DMS79 (cell line): Measurements from ENCODE around the gene ASGR1.

Source experiments
- DNase-seq: peaks from one replicate; lab custom pipeline; 2025; lab: John Stamatoyannopoulos, UW

Gene ASGR1

DNA sequence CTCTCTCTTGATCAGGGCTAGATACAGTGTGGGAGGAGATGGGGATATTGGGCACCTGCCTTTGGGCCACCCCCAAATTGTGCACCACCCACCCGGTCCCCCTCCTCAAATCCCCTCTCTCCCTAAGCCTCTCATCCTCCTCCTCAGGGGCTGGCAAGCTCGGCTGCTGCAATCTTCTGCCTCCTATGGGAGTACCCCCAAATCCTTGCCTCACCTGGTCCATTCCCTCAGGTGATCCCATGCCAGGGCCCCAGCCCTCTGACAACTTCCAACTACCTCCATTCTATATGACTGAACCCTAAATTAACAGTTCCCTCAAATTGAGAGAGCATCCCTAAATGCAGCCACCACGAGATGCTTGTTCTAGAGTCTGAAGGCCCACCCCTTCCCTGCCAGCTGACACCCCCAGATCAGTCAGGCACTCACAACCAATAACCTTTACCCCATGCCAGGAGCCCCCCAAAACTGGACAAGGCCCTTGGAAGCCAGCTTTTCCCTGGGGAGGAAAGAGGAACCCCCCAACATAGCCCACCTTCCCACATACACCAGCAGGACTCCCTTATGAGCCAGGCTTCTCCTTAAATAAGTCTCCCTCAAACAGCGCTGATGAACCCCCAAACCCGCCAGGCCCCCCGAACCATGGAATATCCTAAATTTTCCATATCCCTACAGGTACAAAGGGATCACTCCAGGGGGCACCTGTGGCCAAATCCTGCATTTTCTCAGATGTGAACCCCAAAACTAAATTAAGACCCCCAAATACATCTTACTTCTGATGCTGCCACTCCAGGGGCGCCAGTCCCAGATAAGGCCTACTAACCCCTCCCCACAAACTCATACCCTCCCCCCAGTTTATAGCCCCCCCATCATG is 37.3 kb upstream of the ASGR1 start:
- no peak for DNase-seq

DNA sequence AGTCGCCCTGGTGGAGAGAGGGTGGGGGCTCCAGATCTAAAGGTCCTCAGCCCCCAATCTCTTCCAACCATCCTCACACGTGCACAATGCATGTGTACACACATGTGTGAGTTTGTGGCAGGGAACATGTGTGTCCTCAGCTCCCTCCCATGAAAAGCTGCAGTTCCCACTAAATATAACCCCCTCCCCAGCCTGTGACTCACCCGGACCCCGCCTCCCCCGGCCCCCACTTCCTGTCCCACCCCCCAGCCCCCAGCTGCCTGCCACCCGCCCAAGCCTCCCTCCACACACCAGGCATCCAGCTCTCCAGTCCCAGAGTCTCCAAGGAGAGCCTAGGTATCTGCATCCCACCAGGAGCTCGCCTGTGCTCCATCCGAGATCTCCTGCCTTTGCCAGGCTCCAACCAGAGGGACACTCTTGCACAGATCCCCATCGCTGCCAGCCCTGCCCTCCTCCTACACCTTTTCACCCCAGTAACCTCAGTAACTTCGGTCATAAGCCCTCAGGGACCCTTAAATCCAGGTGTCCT is 36.5 kb upstream of the ASGR1 start:
- DNase-seq, result no peak

DNA sequence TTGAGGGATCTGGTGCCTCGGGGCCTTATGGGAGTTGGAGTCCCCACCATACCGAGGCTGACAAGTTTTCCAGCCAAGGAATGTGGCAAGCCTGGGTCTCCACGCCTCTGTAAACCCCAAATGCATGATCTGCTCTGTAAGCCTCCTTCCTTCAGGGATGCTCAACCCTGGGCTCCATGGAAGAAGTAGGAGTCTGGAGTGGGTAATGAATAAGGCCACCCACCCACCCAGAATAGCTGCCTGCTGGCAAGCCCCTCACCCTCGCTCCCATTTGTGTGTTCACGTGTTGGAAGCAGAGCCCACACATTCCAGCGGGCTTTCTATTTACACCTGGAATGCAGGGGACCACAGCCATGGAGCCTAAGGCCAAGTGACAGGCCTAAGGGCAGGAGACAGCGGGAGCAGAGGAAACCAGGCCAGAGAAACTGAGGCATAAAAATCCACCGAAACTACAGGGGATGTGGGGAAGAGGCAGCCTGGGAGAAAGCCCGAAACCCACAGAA is 36.0 kb upstream of the ASGR1 start:
- DNase-seq, result no peak

DNA sequence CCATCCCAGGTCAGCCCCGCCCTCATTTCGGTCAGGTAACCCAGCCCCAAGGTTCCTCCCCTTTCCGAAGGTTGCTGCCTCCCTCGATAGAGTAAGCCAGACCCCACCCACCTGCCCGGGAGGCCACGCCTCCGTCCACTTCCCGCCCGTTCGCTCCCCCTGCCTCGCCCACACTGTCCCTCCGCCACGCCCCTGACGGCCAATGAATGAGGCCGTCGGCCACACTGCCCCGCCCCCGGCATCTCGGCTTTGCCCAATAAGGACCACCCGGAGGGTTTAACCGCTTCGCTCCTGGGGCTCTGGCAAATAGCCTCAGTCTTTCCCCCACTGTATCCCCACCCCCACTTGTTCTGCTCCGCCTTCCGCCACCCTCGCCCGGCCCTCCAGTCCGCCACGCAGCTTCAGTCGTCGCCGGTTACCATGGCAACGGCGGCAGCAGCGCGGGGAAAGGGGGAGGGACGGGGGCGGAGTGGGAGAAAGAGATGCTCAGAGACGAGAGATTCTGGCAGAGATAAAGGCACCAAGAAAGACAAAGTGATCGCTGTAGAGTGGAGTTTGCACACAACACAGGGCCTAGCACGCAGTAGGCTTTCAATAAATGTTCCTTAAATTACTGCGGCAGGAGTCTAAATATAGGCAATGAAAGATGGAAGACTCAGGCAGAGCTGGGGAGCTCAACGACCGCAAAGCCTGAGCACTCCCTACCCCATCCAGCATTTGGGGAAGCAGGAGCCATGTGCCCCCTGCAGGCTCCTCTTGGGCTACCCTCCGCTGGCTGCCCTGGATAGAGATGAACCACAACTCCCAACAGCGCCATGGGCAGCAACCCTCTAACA is 35.3 kb upstream of the ASGR1 start:
- peak; percentile 98 for DNase-seq

DNA sequence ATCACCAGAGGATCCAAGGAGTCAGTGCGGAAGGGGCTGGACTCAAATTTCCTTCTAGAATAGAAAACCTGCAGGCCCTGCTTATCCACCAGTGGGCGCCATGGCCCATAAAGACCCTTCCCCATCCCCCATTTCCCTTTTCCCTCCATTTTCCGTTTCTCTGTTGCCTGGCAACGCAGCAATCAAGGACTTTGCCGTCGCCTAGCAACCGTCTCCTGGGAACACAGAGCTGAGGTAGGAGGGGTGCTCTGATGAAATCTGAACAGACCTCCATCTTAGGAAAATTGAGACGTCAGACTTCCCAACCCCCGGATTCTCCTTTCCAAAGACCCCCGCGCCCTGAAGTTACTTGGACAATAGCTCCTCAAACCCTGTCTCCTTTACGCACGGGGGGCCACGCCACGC is 34.7 kb upstream of the ASGR1 start:
- DNase-seq, result peak; percentile 96

DNA sequence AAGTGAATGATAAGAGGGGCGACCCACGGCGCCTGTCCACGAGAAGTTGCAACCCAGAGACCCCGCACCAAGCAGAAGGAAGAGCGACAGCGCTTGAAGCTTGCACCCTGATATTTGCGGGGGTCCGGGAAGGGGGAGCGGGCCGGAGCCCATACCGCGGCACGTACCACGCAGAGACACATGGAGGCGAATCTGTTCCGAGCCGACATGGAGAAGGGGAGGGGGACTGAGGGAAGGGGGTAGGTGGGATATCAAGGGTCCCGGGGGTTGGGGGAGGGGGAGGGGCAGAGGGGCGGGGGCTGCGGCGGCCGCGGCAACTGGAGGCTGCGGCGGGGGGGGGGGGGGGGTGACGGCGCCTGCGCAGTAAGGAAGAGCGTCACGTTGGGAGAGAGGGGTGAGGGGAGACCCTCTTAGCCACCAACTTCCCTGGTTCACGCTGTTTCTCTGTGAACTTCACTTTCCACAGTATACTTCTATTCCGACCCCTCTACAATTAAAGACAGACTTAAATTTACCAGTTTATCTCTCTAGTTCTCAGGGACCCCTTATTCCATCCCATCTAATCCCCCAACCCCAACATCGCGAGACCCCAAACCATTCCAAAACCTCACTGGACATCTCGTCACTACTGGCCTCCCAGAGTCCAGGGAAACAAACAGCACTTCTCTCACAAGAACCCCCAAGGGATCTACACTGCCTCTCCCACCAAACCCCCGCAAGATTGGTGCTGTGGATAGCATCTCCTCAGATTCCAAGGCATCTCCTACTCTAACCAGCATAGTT is 32.5 kb upstream of the ASGR1 start:
- DNase-seq, result no peak

DNA sequence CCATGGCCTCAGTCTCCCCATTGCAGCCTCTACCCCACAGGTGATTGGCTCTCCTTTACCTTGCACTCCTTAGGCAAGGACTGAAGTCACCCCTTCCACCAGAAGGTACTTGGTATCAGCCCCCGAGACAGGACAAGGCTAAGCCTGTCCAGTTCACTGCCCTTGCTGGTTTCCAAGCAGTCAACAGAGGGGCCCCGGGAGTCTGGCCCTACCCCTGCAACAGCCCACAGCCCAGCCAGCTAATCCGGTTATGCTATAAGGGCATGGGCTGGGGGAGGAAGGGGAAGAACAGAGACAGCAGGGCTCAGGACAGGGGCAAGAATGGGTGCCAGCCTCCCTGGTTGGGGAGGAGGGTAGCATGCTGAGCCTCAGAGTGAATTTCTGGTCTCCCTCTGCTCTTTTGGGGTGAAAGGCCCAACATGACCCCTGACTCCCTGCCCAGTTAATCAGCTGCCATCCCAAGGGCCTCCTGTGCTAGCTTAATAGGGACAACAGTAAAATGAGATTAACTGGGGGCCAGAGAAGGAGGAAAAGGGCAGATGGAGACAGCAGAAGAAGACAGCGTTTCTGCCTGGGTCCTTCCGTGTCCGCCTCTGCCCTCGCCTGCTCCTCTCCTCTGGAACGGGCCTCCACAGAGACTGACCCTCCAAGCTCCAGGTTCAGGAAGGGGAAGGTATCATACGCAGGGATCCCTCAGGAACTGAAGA is 29.7 kb upstream of the ASGR1 start:
- DNase-seq, result no peak

DNA sequence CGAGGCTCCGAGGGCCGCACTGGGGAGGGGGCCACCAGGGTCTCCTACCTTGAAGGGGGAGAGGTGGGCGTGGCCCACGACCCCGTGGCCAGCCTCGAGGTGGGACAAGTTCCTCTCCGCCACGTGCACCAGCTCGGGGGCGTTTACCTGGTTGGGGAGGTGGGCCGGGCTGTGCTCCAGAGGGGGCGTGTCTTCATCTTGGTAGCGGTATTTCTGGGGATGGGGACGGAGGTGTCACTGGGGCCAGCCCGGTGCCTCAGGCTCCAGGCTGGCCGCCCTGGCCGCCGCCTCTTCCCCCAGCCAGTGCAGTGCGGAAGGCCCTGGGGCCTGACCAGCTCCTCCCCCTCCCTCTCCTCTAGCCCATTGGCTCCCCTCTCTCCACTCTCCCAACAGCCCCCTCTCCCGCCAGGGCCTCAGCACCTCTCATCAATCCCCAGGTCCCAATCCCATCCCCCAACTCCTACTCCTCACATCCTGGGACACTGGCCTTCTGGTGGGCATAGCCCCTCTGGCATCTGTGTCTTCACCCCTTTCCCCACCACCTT is 28.9 kb upstream of the ASGR1 start:
- no peak for DNase-seq

DNA sequence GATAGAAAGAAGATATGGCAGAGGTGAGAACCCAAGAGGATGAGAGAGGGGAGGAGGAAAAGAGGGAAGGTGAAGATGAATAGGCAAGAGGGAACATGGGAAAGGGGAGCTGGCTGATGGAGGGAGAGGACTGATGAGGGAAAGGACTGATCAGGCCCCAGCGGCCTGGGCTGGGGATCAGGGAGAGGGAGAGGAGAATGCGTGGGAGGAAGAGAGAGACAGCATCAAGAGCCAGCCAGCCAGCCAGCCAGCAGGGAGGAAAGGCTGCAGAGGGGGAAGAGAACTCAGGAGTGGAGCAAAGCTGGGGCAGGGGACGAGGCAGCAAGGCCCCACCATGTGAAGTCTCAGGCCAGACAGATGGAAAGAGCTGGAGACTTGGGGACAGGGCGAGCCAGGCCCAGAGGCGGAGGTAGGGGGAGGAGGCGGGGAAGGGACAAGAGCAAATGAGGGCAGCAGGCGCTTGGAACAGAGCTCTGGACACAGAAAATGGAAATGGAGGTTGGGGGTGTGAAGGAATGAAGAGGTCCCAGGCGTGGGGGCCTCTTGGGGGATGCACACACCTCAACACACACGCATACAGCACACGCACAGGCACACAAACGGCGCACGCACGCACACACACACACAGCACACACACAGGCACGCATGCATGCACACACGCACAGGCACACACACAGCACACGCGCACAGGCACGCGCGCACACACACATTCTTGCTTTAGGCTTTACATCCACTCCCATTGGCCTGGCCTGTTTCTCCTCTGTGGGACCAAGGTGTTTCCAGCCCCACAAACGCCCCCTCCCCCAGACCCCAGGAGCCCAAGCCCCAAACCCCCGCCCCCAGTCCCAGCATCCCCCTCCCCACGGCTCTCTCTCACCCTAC is 28.2 kb upstream of the ASGR1 start:
- no peak for DNase-seq

DNA sequence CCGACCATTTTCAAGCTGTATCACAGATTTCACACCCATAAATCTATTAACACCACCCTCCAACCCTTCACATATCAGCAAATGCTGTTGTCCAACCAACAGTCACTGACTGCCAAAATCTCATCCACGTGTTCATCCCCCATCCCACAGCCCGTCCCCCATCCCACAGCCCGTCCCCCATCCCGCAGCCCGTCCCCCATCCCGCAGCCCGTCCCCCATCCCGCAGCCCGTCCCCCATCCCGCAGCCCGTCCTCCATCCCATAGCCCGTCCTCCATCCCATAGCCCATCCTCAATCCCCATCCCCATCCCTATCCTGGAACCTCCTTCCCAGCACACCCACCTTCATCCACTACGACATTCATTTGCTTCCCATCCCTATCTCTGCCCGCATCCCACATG is 26.4 kb upstream of the ASGR1 start:
- DNase-seq, result no peak

DNA sequence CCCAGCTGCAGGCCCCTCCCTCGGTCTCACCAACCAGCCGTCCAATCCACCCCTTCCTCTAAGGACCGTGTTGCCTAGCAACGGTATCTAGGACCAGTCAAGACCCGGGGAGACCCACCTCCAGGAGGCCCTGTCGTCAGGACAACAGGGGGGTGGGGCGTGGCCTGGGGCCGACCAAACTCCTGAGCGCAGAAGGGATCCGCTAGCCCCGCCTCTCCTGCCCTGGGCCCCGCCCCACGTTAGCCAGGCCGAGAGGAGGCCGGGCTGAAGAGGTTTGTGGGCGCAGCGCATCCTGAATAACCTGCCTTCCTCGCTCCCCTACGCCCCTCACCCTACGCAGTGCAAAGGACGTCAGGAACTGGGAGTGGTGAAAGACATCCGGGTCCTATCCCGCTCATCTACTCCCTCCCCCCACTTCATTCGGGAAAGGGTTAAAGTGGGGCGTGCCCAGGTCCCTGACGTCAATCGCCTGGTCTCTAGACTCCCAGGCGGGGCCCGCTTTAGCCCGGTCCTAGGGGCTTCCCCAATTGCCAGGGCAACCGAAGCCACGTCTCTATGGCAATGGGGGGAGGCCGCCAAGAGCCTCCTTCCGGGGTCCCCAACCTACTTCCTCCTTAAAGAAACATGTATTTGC is 25.8 kb upstream of the ASGR1 start:
- peak; percentile 96 for DNase-seq

DNA sequence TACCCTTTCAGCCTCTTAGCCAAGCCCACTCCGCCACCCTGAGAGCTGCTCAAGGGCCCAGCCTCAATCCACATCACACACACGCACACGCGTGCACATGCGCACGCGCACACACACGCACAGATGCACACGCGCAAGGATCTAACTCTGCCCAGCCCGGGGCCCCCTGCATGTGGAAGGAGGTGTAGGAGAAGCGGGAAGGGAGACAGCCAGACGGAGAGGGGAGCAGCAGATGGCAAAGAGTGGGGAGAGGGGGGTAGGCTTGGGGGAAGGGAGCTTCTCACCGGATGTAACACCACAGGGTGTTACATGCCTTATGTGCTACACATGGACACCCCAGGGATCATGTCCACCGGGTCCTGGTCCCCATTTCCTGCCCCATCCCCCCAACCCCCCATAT is 25.2 kb upstream of the ASGR1 start:
- DNase-seq, result no peak

DNA sequence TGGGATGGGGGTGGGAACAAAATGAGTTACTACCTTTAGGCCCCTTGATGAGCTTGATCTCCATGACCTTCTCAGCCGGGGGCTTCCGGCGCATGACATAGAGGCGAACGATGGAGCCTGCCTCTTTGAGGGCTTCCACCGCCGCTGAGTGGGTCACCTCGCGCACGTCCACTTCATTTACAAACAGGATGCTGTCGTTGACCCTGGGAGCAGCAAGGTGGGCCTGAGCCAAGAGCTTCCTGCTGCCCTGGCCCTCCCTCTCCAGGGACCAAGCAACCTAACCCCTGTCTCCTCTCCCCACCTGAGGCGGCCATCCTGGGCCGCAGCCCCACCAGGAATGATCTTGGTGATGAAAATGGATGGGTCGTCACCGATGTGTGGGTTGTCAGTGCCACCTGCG is 24.2 kb upstream of the ASGR1 start:
- no peak for DNase-seq

DNA sequence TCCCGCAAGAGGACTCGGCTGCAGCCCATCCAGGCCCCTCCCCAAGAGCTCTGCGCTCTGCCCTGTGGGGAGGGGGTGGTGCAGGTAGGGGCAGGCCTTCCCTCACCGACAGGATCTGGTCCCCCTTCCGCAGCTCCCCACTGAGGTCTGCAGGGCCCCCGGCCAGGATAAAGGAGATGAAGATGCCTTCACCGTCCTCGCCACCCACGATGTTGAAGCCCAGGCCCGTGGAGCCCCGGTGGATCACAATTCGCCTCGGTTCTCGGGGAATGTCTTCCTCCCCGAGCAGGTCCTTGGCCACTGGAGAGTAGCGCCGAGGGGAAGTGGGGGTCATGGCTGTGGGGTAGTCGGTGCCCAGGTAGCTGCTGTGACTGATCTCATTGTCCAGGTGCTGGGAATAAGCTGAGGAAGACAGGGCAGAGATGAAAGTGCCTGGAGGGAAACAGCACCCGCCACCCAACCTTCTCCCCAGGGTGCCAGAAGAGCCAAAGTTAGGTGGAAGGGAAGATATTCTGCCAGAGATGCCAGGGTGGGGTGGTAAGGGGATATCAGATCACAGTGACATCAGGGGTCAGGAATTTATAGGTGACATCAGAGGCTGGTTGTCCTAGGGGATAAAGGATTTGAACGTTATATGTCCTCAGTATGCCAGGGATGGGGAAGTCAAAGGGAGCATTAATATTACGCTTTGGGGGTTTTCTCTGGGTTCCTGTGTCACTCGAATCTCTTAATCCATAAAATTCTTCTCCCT is 17.7 kb upstream of the ASGR1 start:
- DNase-seq, result no peak

DNA sequence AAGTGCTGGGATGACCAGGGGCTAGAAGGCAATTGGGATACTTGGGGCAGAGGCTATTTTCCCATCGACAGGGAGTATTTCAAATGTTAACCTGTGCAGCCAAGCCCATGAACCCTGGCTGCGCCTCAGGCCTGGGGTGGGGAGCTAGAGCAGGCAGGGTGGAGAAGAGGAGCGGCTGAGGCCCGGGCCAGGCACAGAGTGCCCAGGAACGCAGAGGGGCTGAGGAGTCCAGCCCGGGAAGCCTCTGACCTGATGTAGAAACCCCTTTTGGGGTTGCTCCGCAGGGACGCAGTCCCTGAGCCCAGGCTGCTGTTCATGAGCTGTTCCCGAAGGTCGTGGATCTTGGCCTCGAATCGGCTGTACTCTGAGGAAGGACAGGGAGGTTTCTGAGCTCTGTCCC is 16.8 kb upstream of the ASGR1 start:
- DNase-seq, result no peak

DNA sequence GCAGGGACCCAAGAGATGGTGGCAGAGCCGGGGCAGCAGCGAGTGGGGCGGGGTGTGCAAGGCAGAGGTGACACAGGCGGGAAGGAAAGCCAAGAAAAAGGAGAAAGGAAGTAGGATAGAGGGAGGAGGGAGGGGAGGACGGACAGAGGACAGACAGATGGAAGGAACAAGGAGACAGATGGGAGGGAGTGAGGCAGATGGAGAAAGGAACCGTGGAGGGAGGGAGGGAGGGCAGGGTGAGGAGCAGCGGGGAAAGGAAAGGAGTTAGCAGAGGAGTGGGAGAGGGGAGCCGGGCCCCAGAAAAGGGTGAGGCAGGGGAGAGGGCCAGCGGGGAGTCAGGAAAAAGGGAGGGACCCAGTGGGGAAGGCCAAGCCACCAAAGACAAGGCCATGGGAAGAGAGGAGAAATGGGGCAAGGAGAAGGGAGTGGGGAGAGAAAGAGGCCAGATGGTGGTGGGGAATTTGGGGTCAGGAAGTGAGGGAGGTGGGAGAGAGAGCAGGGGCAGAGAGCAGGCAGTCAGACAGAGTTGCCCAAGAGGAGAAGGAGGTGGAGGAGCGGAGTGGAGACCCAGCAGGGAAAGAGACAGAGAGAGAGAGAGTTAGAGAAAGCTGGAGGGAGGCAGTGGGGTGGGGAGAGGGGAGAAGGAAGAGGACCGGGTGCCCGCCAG is 13.2 kb upstream of the ASGR1 start:
- DNase-seq, result no peak

DNA sequence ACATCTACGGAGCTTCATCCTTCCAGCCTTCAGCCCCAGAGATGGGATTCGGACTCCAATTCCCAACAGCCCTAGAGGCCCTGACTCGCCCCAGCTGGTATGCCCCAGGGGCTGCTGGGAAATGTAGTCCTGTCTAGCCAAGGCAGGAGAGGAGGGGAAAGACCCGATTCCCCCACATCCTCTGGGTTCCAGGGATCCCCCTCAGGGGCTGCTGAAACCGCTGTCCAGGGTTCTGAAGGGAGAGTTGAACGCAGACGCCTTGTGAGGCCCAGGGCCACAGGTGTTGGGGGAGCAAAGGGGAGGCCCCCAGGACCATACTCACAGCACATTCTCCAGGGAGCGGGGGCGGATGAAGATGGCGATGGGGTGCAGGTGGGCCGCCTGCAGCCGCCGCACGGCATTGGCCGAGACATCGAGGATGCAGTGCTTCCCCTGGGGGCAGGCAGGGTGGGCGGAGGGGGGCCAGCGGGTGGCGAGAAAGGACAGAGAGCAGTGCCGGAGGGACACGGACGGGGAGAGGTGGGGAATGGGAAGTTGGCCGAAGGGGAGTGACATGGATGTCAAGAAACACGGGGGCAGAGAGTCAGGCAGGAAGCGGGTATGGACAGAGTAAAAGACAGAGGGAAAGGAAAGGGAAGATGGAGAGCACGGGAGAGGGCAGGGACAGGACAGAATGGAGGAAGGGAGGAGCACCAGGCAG is 12.6 kb upstream of the ASGR1 start:
- no peak for DNase-seq

DNA sequence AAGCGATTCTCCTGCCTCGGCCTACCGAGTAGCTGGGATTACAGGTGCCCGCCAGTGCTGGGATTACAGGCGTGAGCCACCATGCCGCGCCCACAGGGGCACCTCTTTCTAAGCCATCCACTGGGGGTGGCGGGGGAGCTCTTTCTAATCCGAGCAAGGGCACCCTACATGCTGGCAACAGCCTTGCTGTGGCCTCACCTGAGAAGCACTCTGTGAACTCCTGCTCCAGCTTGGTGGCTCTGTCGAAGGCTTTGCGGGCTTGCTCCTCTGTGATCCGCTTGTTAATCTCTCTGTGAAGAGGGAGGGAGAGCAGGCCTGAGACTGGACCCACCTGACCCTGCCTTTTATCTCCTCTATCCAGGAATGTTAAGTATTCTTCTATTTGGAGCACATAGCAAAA is 11.9 kb upstream of the ASGR1 start:
- no peak for DNase-seq
